ENCODE data around the gene ELAC2.

Gene ELAC2

DNA sequence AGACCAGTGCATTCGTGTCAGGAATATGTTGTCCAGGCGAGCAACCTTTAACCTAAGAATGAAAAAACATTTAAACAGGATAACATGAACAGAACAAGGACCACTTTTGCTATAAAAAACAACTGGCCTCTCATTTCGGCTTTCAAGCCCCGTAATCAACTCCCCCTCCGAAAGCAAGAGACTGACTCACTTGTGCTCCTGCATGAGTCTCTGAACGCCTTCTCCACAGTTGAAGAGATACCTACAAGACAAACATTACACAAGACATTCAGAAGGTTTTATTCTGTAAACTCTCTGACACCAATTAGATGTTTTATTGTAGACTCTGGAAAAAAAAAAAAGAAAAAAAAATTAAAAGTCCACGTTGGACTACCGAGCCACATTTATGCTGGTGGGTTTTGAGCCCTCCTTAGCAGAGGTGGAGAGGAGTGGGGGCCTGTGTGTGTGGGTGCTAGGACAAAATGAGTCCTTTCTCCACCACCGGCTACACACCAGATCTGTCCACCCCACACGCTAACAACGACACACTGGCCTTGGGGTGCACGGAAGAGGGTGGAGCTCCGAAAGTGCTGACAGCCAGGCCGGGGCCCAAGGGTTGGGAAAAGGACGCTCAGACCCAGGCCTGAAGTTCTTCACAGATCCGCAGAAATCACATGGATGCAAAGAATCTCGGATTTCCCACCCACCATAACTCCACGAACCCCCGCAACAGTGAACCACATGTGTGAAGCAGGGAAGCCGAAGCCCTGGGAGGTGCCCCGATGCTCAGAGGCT lies 759 bp downstream of the ELAC2 start:
- Histone ChIP-seq H3K14ac (ENCODE audit: low read length) (peak overlapping the region; percentile 72), H2BK15ac (ENCODE audit: low read length) (no peak overlapping the region), H2BK120ac (ENCODE audit: low read depth, low read length) (no peak overlapping the region), H3K4me2 (ENCODE audit: insufficient read depth, low read length, poor library complexity, severe bottlenecking) (peak overlapping the region; percentile 89), H3K4ac (ENCODE audit: low read length) (no peak overlapping the region), H3K4me3 (ENCODE audit: low read length in 2 of 2) (peak overlapping the region; percentile 63 to 96), H3K79me1 (ENCODE audit: low read depth, low read length) (peaks cover 3% of the 10 kb centered on the region), H3K27me3 (ENCODE audit: control insufficient read depth in 3 of 3, insufficient read depth in 3 of 3, low read depth in 1 of 3, low read length in 3 of 3) (no peaks in the 10 kb centered on the region), H4K91ac (ENCODE audit: low read depth, low read length, poor library complexity) (no peak overlapping the region), H2AK5ac (ENCODE audit: low read depth, low read length) (no peak overlapping the region), H3K9ac (ENCODE audit: low read depth, low read length, poor library complexity) (peak overlapping the region; percentile 93), H2BK12ac (ENCODE audit: low read length) (no peak overlapping the region), H3K18ac (ENCODE audit: low read length) (peak overlapping the region; percentile 81), H2BK5ac (ENCODE audit: low read length) (no peak overlapping the region), H3K36me3 (replicated peaks in 1 of 2; ENCODE audit: control insufficient read depth in 2 of 2, insufficient read depth in 2 of 2, low read length in 2 of 2) (peaks cover 25 to 46% of the 10 kb centered on the region in 2 donors), H4K8ac (ENCODE audit: low read depth, low read length) (no peak overlapping the region), H3K27ac (replicated peaks; ENCODE audit: low read length) (peak overlapping the region; percentile 88), H3K4me1 (ENCODE audit: control insufficient read depth in 2 of 2, insufficient read depth in 1 of 2, low read depth in 1 of 2, low read length in 2 of 2) (peaks cover 0 to 2% of the 10 kb centered on the region in 2 donors), H2AFZ (ENCODE audit: low read length) (peak overlapping the region; percentile 94), H3K23ac (ENCODE audit: low read depth, low read length, poor library complexity) (peak overlapping the region; percentile 95), H3K9me3 (replicated peaks in 1 of 2; ENCODE audit: control insufficient read depth in 2 of 2, insufficient read depth in 1 of 2, low read depth in 1 of 2, low read length in 2 of 2) (no peaks in the 10 kb centered on the region)
- DNase-seq (ENCODE audit: low spot score), result no peak
- no CpG with 5 or more reads among the region's 21 CpGs for WGBS, 2 donors (ENCODE audit: extremely low coverage in 2 of 2, insufficient read length in 2 of 2, insufficient replicate concordance in 1 of 2)

DNA sequence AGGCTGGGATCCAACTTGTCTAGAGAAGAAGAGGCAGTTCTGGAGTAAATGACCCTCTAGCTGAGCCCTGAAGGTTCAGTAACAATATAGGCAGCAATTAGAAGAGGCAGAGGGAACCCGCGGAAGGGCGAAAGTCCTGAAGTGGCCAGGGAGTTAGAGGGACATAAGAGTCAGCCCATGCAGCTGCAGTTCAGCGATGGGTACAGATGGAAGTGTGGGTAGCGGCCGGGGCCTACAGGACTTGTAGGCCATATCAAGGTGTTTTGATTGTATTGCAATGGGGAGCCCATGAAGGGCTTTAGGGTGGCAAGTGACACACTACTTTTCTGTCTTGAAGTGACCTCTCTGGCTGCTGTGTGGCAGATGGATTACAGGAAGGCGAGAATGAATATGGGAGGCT lies 3.0 kb downstream of the ELAC2 start:
- no peaks in the 10 kb centered on the region for H3K27me3 ChIP-seq (ENCODE audit: control insufficient read depth in 3 of 3, insufficient read depth in 3 of 3, low read depth in 1 of 3, low read length in 3 of 3)
- H2BK15ac ChIP-seq (ENCODE audit: low read length), result no peak overlapping the region
- H2AFZ ChIP-seq (ENCODE audit: low read length), result no peak overlapping the region
- peaks cover 3% of the 10 kb centered on the region for H3K79me1 ChIP-seq (ENCODE audit: low read depth, low read length)
- H3K4me2 ChIP-seq (ENCODE audit: insufficient read depth, low read length, poor library complexity, severe bottlenecking), result no peak overlapping the region
- H2BK5ac ChIP-seq (ENCODE audit: low read length), result no peak overlapping the region
- H3K4me3 ChIP-seq (ENCODE audit: low read length in 2 of 2), result no peak overlapping the region
- no peak overlapping the region for H3K27ac ChIP-seq (replicated peaks; ENCODE audit: low read length)
- no peak overlapping the region for H3K9ac ChIP-seq (ENCODE audit: low read depth, low read length, poor library complexity)
- H3K36me3 ChIP-seq (replicated peaks in 1 of 2; ENCODE audit: control insufficient read depth in 2 of 2, insufficient read depth in 2 of 2, low read length in 2 of 2), result peaks cover 36 to 68% of the 10 kb centered on the region in 2 donors
- no peak overlapping the region for H2BK12ac ChIP-seq (ENCODE audit: low read length)
- H4K91ac ChIP-seq (ENCODE audit: low read depth, low read length, poor library complexity), result no peak overlapping the region
- no peak overlapping the region for H4K8ac ChIP-seq (ENCODE audit: low read depth, low read length)
- peaks cover 0 to 2% of the 10 kb centered on the region in 2 donors for H3K4me1 ChIP-seq (ENCODE audit: control insufficient read depth in 2 of 2, insufficient read depth in 1 of 2, low read depth in 1 of 2, low read length in 2 of 2)
- no peak overlapping the region for H3K4ac ChIP-seq (ENCODE audit: low read length)
- H3K14ac ChIP-seq (ENCODE audit: low read length), result no peak overlapping the region
- DNase-seq (ENCODE audit: low spot score), result no peak
- no peak overlapping the region for H2BK120ac ChIP-seq (ENCODE audit: low read depth, low read length)
- no peak overlapping the region for H3K18ac ChIP-seq (ENCODE audit: low read length)
- no CpG with 5 or more reads among the region's 7 CpGs for WGBS, 2 donors (ENCODE audit: extremely low coverage in 2 of 2, insufficient read length in 2 of 2, insufficient replicate concordance in 1 of 2)
- H2AK5ac ChIP-seq (ENCODE audit: low read depth, low read length), result no peak overlapping the region
- no peak overlapping the region for H3K23ac ChIP-seq (ENCODE audit: low read depth, low read length, poor library complexity)
- no peaks in the 10 kb centered on the region for H3K9me3 ChIP-seq (replicated peaks in 1 of 2; ENCODE audit: control insufficient read depth in 2 of 2, insufficient read depth in 1 of 2, low read depth in 1 of 2, low read length in 2 of 2)

GRCh38 chr17:13010959-13011358 lies 6.9 kb downstream of the ELAC2 start:
- H3K36me3 ChIP-seq (replicated peaks in 1 of 2; ENCODE audit: control insufficient read depth in 2 of 2, insufficient read depth in 2 of 2, low read length in 2 of 2), result peaks cover 39 to 92% of the 10 kb centered on the region in 2 donors
- no peak overlapping the region for H3K27ac ChIP-seq (replicated peaks; ENCODE audit: low read length)
- no peak overlapping the region for H3K23ac ChIP-seq (ENCODE audit: low read depth, low read length, poor library complexity)
- H3K4ac ChIP-seq (ENCODE audit: low read length), result no peak overlapping the region
- no peak overlapping the region for H2BK12ac ChIP-seq (ENCODE audit: low read length)
- no peak overlapping the region for H2AFZ ChIP-seq (ENCODE audit: low read length)
- H3K14ac ChIP-seq (ENCODE audit: low read length), result no peak overlapping the region
- H3K18ac ChIP-seq (ENCODE audit: low read length), result no peak overlapping the region
- H2BK15ac ChIP-seq (ENCODE audit: low read length), result no peak overlapping the region
- H2AK5ac ChIP-seq (ENCODE audit: low read depth, low read length), result no peak overlapping the region
- H3K9ac ChIP-seq (ENCODE audit: low read depth, low read length, poor library complexity), result no peak overlapping the region
- no peaks in the 10 kb centered on the region for H3K27me3 ChIP-seq (ENCODE audit: control insufficient read depth in 3 of 3, insufficient read depth in 3 of 3, low read depth in 1 of 3, low read length in 3 of 3)
- H3K4me1 ChIP-seq (ENCODE audit: control insufficient read depth in 2 of 2, insufficient read depth in 1 of 2, low read depth in 1 of 2, low read length in 2 of 2), result no peaks in the 10 kb centered on the region
- H3K4me3 ChIP-seq (ENCODE audit: low read length in 2 of 2), result no peak overlapping the region
- H4K91ac ChIP-seq (ENCODE audit: low read depth, low read length, poor library complexity), result no peak overlapping the region
- no peak overlapping the region for H2BK120ac ChIP-seq (ENCODE audit: low read depth, low read length)
- H3K9me3 ChIP-seq (replicated peaks in 1 of 2; ENCODE audit: control insufficient read depth in 2 of 2, insufficient read depth in 1 of 2, low read depth in 1 of 2, low read length in 2 of 2), result no peaks in the 10 kb centered on the region
- no peak overlapping the region for H4K8ac ChIP-seq (ENCODE audit: low read depth, low read length)
- H3K4me2 ChIP-seq (ENCODE audit: insufficient read depth, low read length, poor library complexity, severe bottlenecking), result no peak overlapping the region
- no peaks in the 10 kb centered on the region for H3K79me1 ChIP-seq (ENCODE audit: low read depth, low read length)
- WGBS, 2 donors (ENCODE audit: extremely low coverage in 2 of 2, insufficient read length in 2 of 2, insufficient replicate concordance in 1 of 2), result no CpG with 5 or more reads among the region's 7 CpGs
- H2BK5ac ChIP-seq (ENCODE audit: low read length), result no peak overlapping the region
- no peak for DNase-seq (ENCODE audit: low spot score)

DNA sequence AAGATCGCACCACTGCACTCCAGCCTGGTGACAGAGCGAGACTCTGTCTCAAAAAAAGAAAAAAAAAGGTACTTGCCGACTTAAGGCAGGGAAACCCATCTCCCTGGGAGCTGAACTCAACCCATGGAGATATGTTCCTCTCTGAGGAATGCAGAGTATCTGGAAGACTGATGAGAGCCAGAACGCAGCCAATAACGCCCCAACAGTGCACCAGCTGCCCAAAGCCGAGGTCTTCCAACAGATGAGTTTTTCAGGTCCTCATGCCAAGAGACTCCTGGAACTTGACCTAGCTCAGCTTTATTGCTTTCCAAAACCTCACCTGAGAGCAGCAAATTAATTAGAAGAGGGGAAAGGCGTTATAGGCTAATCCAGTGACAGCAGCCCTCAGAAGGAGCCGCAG lies 9.4 kb downstream of the ELAC2 start:
- Histone ChIP-seq H3K14ac (ENCODE audit: low read length) (no peak overlapping the region), H3K23ac (ENCODE audit: low read depth, low read length, poor library complexity) (no peak overlapping the region), H3K27ac (replicated peaks; ENCODE audit: low read length) (no peak overlapping the region), H3K4me3 (ENCODE audit: low read length in 2 of 2) (no peak overlapping the region), H2BK5ac (ENCODE audit: low read length) (no peak overlapping the region), H3K79me1 (ENCODE audit: low read depth, low read length) (no peaks in the 10 kb centered on the region), H2BK120ac (ENCODE audit: low read depth, low read length) (no peak overlapping the region), H4K91ac (ENCODE audit: low read depth, low read length, poor library complexity) (no peak overlapping the region), H3K18ac (ENCODE audit: low read length) (no peak overlapping the region), H3K4me2 (ENCODE audit: insufficient read depth, low read length, poor library complexity, severe bottlenecking) (no peak overlapping the region), H3K27me3 (ENCODE audit: control insufficient read depth in 3 of 3, insufficient read depth in 3 of 3, low read depth in 1 of 3, low read length in 3 of 3) (peaks cover 0 to 2% (median 0%) of the 10 kb centered on the region in 3 experiments), H3K9me3 (replicated peaks in 1 of 2; ENCODE audit: control insufficient read depth in 2 of 2, insufficient read depth in 1 of 2, low read depth in 1 of 2, low read length in 2 of 2) (no peaks in the 10 kb centered on the region), H3K4ac (ENCODE audit: low read length) (no peak overlapping the region), H2AK5ac (ENCODE audit: low read depth, low read length) (no peak overlapping the region), H3K9ac (ENCODE audit: low read depth, low read length, poor library complexity) (no peak overlapping the region), H2BK12ac (ENCODE audit: low read length) (no peak overlapping the region), H3K36me3 (replicated peaks in 1 of 2; ENCODE audit: control insufficient read depth in 2 of 2, insufficient read depth in 2 of 2, low read length in 2 of 2) (peaks cover 39 to 93% of the 10 kb centered on the region in 2 donors), H4K8ac (ENCODE audit: low read depth, low read length) (no peak overlapping the region), H2BK15ac (ENCODE audit: low read length) (no peak overlapping the region), H3K4me1 (ENCODE audit: control insufficient read depth in 2 of 2, insufficient read depth in 1 of 2, low read depth in 1 of 2, low read length in 2 of 2) (no peaks in the 10 kb centered on the region), H2AFZ (ENCODE audit: low read length) (no peak overlapping the region)
- DNase-seq (ENCODE audit: low spot score), result no peak
- no CpG with 5 or more reads among the region's 8 CpGs for WGBS, 2 donors (ENCODE audit: extremely low coverage in 2 of 2, insufficient read length in 2 of 2, insufficient replicate concordance in 1 of 2)

Data from neuronal stem cell (in vitro differentiated cells).